Left cardiac atrium (tissue), 4 donors: ENCODE measurements around the gene TGM3. TPM values are rescaled to one million over a fixed set of nuclear protein-coding genes. Genes with fewer than 3 reads are reported as not detected.

Source experiments
- ATAC-seq, 2 donors: fragments of 200-7000 bp; cut with Tn5 transposase; one replicate each; pipeline ENCODE4 v1.9.1; 2020; ENCODE audit warnings: mild to moderate bottlenecking in 2 of 2, moderate library complexity in 2 of 2
- DNase-seq: peaks from one replicate; pipeline ENCODE4 v3.0.0-alpha.2; 2020
- intact Hi-C, 2 donors: fragments of 100-400 bp; cut with DNase I; formaldehyde crosslinking; loops; one replicate each; pipeline versions ENCODE4 v1.14.1 to v1.15.1; 2022 to 2023
- total RNA-seq, 2 donors: library from RNA; stranded (reverse); fragmentation: NEBNext Ultra II Directional; extraction: Animal tissue kit (Norgen Biotek cat#: 25700); gene quantifications; one replicate each; pipeline ENCODE4 v1.2.1, GENCODE V29; 2021
- donor health status: DM: no; HTN: yes; CAD: no.
- donor health status: DM: no; HTN: yes; CAD: no; lungs with severe emphysema.
- donor health status: DM: yes; HTN: yes; CAD: no.
- donor health status: Dilated cardiomyopathy.

Gene TGM3
- total RNA-seq, 2 donors from 2014 or later: not detected

DNA sequence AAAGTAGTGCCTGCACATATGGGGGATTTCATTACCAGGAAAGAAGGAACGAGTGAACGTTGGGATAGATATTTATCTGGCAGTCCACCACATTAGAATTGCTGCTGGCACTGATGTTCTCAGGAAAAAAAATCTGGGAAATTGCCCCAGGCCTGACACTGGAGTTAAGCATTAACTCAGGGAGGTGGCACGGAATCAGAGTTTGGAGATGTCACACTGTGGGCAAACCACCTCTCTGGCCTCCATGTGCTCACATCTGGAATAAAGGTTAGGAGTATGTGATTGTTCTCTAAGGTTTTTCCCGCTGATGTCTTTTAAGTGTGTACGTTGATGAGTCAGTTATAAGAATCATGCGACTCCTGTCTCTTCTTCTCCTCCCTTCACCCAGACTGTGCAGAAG lies 7.9 kb downstream of the TGM3 start:
- DNase-seq: no peak
- intact Hi-C loops: no loop called here
- no peak for ATAC-seq

DNA sequence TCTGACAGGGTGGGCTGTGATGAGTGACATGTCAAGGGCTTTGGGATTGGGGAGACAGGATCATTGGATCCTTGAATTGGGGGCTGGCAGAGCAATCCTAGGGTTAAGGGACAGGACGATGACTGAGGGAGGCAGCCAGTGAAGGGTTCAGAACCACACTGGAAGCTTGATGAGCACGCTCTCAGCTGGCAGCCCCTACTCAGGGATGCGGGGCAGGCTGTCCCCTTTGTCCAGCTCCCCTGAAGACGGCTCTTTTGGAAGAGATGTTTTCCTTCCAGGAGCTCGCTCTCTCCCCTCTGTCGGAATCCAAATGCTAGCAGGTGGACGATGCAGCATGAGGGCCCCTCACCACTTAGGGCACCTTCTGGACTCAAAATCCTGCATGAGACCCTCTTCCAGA lies 8.4 kb downstream of the TGM3 start:
- intact Hi-C loops: no loop called here
- no peak for DNase-seq
- ATAC-seq: no peak

DNA sequence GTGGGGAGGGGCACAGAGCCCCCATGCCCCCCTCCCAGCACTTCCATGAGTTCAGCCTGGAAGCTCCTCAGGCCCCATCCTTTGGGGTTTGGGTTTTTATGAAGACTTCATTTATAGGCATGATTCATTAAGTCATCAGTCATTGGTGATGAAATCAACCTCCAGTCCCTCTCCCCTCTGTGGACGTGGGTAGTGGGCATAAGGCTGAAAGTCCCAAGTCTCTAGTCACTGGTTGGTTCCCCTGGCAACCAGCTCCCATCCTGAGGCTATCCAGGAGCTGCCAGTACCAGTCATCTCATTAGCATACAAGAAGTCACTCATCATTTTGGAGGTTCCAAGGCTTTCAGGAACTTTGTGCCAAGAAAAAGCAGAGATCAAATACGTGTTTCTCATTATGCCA lies 9.2 kb downstream of the TGM3 start:
- intact Hi-C loops: no loop called here
- no peak for ATAC-seq
- no peak for DNase-seq

DNA sequence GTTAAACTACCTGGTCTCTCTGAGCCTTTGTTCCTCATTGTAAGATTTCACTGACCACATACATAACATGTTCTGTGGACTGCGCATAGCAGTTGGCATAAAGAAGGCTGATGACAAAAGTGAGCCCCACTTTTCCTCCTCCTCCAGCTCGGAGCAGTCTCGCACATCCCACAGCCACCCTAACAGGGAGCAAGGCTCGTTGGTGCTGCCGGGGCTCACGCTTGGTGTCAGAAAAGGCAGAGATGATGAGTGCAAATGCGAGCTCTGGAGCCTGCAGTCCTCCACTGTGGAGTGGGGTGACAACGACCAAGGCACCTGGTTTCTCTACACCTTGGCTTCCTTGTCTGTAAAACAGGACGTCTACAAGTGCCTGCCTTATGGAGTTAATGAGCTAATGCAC lies 9.7 kb downstream of the TGM3 start:
- intact Hi-C loops: no loop called here
- ATAC-seq (no peak), DNase-seq (no peak)

DNA sequence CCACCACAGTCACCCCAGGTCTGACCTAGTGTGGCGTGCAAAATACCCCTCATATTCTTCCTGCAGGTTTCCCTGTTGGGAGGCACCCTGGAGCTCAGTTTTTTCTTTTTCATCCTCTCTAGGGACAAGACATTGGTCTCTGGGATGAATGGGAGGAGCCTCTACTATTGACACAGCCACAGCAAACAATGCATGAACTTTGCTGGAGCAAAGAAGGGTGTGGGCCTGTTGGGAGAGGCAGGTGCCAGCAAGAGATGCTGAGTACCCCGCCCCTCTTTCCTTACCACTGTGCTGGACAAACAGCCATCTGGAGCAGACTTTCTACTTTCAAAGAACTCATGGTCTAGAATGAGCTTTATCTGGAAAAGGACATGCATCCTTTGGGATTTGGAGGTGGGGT lies 10.1 kb downstream of the TGM3 start:
- intact Hi-C loops: no loop called here
- no peak for DNase-seq
- ATAC-seq: no peak

DNA sequence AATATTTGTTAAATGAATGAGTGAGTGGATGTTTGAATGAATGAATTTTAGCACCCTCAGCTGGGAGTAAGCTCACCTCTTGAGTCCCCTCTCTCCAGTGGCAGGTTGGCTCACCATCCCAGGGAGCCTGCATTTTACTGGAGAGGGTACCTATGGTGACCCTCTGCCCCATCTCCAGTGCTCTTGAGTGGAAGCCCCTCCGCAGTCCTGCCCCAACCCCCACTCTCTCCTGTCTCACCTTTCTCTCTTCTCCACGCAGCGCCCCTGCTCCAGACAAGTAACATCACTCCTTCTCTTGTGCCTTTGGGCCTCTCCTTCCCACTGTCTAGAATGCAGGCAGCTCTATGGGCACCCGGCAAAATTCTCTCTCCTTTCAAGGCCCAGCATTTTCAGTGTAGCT lies 11.3 kb downstream of the TGM3 start:
- intact Hi-C loops: no loop called here
- ATAC-seq: no peak
- DNase-seq: no peak

DNA sequence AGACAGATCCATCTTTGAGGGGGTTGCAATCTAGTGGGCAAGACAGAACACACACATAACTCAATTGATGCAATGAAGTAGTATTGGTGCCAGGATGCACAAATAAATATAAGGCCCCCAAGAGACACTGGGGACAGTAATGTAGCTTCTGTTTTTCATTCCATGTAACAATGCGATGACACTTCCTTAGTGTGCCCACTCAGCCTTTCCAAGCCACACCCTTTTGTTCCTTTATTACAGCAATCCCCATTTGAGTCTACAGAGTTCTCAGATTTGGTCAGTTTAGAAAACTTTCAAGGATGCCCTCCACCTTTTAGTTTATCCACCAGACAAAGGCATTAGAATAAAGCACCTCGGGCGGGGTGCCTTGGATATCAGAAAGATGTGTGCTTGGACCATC lies 15.5 kb downstream of the TGM3 start:
- ATAC-seq (no peak), DNase-seq (no peak)
- intact Hi-C loops: no loop called here

DNA sequence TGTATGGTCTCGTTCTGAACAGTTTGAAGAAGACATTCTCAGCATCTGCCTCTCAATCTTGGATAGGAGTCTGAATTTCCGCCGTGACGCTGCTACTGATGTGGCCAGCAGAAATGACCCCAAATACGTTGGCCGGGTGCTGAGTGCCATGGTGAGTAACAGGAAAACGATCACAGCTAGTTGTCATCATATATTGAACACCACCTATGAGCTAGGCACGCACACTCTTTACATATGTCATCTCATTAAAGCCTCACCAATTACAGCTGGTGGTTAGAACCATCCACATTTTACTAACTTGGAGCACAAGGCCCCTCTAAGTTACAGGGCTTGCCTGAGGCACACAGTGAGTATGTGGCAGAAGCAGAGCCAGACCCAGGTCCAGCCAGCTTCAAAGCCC lies 17.1 kb downstream of the TGM3 start:
- no peak for ATAC-seq
- intact Hi-C loops: no loop called here
- DNase-seq: no peak

DNA sequence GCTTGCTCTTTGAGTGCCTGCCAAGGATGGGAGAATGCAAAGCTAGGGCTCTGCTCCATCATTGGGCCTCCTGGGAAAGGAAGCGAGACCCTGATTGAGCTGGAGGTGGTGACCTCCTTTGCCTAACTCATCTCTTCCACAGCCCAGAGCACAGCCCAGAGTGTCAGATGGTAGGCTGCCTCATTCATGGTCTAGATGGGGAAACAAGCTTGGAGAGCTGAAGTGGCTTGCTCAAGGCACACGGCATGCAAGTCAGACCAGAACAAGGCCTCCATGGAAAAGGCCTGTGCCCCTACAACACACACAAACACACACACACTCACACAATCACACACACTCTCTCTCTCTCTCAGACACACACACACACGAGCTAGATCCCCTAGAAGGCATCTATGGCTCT lies 17.5 kb downstream of the TGM3 start:
- ATAC-seq (no peak), DNase-seq (no peak)
- intact Hi-C loops: no loop called here

DNA sequence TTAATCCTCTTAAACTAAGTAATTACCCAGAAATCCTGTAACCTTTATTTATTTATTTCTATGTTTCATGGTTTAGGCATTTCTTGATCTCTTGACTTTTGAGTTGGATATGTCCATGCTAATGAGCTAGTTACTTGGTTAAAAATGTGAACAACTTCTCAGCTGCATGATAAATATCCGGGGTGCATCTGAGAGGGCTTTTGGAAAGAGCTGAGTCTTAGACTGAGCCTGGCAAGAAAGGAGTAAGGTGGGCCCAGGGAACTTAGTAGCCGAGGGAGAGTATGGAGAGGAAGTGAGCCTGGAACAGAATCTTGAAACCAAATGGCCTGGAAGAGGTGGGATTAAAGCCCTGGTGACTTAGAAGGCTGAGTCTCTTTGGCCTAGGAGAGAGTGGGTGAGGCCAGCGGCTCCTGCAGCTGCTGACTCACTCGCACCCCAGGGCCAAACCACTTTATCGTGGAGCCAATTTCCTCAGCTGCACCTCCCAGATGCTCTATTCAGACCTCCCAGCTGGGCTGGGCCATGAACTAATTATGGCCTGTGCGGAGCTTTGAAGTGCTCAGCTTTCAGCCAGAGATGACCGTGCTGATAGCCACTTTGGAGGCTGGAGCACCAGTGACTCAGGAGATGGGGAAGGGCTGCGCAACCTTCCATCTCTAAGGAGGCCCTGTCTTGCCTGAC lies 19.1 kb downstream of the TGM3 start:
- intact Hi-C loops: no loop called here
- DNase-seq (peak; percentile 60), ATAC-seq (peak; percentile 35 to 94)

DNA sequence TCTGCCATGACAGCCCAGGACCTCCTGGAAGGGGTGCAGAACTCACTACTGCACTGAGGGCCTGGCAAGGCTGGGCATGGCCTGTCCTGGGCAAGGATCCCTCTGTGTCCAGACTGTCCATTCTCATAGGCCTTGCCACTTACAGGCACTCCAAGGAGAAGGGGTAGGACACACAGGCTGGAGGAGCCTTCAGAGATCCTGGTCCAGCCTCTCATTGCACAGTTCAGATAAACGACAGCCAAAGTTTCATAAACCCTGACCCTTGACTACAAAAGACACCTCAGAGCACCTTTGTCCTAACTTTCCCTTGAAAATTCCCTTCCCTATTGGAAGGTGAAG lies 19.6 kb downstream of the TGM3 start:
- DNase-seq (no peak), ATAC-seq (no peak)
- intact Hi-C loops: no loop called here

DNA sequence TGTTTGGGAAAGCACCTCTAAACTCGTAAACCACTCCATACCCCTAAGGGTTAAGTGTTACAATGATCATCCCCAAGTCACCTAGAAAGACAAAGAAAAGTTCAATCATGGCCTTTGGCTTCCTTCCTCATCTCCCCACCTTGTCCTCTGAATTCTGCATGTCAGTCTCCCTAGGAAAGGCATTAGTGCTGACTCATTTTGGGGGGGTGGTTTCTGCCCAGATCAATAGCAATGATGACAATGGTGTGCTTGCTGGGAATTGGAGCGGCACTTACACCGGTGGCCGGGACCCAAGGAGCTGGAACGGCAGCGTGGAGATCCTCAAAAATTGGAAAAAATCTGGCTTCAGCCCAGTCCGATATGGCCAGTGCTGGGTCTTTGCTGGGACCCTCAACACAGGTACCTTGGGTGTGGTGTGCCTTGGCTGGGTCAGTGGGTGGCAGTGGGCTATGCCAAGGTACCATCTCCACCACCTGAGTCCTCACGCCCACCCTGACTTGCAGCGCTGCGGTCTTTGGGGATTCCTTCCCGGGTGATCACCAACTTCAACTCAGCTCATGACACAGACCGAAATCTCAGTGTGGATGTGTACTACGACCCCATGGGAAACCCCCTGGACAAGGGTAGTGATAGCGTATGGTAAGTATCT lies 21.2 kb downstream of the TGM3 start:
- ATAC-seq (no peak), DNase-seq (no peak)
- intact Hi-C loops: no loop called here

DNA sequence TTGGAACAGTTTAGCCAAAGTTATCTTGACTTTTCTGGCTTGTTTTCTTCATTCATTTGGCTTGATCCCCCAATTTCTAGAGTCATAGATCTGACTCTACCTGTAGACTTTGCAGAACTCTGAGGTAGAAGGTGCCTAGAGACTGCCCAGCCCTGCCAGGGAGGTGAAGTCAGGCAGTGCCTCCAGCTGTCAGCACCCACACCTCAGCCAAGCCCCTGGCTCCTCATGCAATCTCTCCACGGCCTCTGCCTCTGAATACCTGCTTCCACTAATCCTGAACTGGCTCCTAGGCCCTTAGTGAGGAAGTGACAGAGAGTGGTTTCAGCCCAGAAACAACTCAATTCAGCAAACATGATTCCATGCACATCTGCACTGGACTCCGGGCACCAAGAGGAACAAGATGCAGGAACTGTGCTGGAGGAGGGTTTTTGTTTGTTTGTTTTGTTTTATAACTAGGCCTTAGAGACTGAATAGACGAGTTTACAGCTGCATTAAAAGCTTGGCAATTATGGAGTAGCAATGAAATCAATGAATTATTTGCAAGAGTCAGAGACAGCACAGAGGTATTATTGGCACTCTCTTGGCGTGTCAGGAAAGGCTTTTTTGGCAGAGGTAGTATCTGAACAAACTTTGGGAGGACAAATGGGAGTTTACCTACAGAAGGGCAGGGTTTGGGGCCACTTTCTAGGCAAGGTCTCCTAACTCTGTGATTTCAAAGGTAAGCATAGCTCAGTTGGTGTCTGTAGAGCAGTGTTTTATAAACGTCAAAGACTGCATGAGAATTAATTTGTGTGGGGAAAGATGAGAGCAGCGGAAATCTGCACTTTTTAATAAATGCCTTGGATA lies 25.2 kb downstream of the TGM3 start:
- no peak for DNase-seq
- peak in 1 of 2 donors; percentile 52 for ATAC-seq
- intact Hi-C loops: no loop called here

DNA sequence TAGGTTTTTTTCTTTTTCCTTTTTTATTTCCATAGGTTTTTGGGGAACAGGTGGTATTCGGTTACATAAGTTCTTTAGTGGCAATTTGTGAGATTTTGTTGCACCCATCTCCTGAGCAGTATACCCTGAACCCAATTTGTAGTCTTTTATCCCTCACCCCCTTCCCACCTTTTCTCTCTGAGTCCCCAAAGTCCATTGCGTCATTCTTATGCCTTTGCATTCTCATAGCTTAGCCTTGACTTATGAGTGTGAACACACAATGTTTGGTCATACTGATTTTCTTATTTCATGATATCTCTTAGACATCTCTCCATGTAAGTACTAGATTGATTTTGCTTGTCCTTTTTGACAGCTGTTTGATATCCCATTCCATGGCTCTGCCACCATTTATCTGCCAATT lies 27.2 kb downstream of the TGM3 start:
- no peak for ATAC-seq
- no peak for DNase-seq
- intact Hi-C loops: no loop called here

DNA sequence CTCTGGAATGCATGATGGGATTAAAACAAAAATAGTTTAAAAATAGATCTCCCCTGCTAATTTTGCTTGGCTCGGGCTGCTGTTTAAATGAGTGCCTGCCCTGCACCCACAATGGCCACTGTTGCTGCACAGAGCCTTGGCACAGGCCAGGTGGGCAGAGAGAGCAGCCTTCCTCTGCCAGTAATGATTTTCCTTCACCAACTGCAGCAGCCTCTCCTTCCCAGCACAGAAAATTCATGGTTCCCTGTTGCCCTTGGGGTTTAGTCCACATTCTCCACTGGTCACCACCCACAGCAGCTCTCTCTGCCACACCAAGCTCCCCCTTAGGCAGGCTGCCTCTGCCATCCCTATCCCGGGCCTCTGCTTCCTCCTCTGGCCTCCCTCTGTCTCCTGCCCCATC lies 30.2 kb downstream of the TGM3 start:
- intact Hi-C loops: no loop called here
- no peak for ATAC-seq

DNA sequence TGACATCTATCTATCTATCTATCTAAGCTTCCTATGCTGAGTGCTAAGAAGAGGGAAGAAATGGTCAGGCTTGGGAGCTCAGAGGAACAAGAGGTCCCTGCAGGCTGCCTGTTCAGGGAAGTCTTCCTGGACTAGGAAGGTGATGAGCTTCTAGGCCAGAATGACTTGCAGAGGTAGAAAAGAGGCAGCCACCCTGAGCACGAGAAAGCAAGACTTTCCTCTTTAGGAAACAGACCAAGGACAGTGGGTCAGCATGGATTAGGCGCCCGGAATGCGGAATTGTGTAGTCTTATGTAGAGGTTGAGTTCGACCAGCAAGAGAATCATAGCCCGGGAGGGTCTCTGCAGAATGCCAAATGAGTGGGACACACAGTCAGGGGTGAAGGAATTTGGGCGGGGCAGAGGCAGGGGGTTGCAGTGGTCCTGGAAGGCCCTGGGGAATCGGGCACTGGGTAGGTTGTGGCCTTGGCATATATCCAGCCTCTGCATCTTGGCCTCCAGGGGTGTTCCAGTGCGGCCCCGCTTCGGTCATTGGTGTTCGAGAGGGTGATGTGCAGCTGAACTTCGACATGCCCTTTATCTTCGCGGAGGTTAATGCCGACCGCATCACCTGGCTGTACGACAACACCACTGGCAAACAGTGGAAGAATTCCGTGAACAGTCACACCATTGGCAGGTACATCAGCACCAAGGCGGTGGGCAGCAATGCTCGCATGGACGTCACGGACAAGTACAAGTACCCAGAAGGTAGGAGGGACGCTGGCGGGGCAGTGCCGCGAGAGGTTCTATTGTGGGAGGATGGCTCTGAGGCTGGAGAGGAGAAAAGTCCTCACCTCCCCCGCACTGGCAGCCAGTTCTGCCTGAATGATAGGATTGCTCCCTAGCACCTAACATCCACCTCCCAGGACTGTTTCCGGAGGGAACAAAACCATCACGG lies 32.1 kb downstream of the TGM3 start:
- ATAC-seq (no peak), DNase-seq (no peak)
- intact Hi-C loops: no loop called here

More for the DNA sequence above, 30.2 kb downstream of the TGM3 start:
- DNase-seq: no peak

DNA sequence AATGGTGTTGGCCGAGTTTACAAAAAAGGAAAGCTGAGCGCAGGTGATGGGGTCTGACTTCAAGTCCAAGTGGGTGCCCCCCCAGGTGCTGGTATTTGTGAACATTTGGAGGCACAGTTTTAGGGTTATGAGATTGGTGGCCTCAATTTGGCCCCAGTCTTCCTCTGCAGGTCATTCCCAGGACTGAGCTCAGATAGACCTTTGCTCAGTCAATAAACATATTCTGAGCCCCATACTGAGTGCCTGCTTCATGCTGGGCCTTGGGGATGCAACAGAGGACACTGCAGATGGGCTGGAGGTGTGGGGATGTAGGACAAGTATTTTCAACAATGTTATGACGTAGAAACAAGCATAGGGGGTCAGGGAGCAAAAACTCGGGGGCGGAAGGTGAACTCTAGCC lies 33.5 kb downstream of the TGM3 start:
- intact Hi-C loops: no loop called here
- DNase-seq: no peak
- no peak for ATAC-seq

DNA sequence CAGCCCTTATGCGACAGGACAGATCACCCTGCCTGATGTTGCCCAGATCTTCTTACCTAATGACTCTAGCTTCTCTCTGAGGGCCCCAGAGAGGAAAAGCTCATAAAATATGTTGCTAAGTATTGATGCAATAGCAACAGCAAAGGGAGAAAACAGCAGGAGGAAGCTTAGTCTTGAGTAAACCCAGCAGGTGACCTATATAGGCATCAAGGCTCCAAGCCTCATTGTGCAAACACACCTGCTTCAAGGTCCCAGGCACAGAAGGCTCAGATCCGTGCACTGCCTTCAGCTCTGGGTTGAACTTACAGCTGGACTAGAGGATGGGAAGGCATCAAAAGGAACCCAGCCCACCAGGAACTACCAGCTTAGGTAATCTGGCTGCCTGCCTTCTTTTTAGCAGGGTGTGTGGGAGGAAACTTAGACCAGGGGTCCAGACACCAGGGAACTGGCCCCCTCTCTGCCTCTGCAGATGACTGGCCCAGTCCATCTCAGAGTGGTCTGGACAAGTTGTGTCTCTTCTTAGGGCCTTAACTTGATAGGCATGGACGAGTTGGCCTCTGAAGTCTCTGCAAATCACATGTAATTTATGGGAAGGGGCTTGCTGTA lies 34.4 kb downstream of the TGM3 start:
- intact Hi-C loops: no loop called here
- no peak for DNase-seq
- ATAC-seq: no peak

DNA sequence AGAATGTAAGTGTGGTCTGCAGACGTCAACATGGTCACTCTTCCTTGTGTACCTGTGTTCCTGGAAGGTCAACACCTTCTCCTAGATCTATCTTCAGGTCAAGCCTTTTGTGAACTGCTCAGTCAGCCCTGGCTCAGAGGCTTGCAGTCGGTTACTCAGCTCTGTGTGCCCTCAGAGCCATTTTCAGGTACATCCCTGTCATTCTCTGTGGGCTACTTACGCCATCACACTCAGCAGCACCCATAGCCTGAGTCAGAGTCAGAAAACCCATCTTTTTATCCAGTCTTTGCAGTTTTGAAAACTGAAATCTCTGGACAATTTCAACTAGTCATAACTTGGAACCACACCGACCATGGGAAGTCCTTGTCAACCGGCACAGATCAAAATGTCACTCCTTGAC lies 35.3 kb downstream of the TGM3 start:
- ATAC-seq (no peak), DNase-seq (no peak)
- intact Hi-C loops: no loop called here
